Motor neuron (in vitro differentiated cells): ENCODE measurements around the gene ITLN1. TPM values are rescaled to one million over a fixed set of nuclear protein-coding genes. Genes with fewer than 3 reads are reported as not detected.

Experiments used
- ATAC-seq, 8 experiments: fragments of 200-7000 bp; cut with Tn5 transposase; replicated peaks in 6 of 8; 2 replicates each; pipeline ENCODE4 v1.8.0; 2021; ENCODE audit warnings: mild to moderate bottlenecking in 8 of 8, moderate library complexity in 8 of 8
- H3K27ac ChIP-seq, 2 donors: fragments of 250-450 bp; sonication (Bioruptor Pico); 2 replicates each; pipeline ENCODE4 v1.9.0; 2021; ENCODE audit warnings: antibody characterized with exemption in 2 of 2, mild to moderate bottlenecking in 2 of 2, moderate library complexity in 1 of 2
- H3K4me1 ChIP-seq, 2 donors: fragments of 250-450 bp; sonication (Bioruptor Pico); replicated peaks in 1 of 2; 2 replicates each; pipeline ENCODE4 v1.6.1; 2021; ENCODE audit warnings: antibody characterized with exemption in 2 of 2, mild to moderate bottlenecking in 2 of 2, moderate library complexity in 1 of 2
- H3K4me3 ChIP-seq, 5 donors: fragments of 250-450 bp; sonication (Bioruptor Pico); 2 replicates each; pipeline ENCODE4 v1.9.0; 2021; ENCODE audit warnings: antibody characterized with exemption in 5 of 5, mild to moderate bottlenecking in 5 of 5, moderate library complexity in 4 of 5
- WGBS, 10 experiments: fragments of 450-650 bp; shearing (Covaris generic); methylation state at CpG; one replicate each; pipeline ENCODE4 v1.0.0; 2022; 5-methylcytosine and 5-hydroxymethylcytosine counted together
- in situ Hi-C, 9 experiments: fragments of 400-800 bp; cut with MboI; loops; one replicate each; pipeline ENCODE4 v1.15.0; 2021; ENCODE audit warnings: low sequenced_read_pairs in 9 of 9, low pct_unique_long_range_greater_than_20kb in 2 of 9; ENCODE audit not compliant: unreplicated experiment in 9 of 9
- total RNA-seq, 8 experiments: library from RNA; unstranded; fragments of 300-600 nt; gene quantifications; 2 replicates each; pipeline versions ENCODE4 v1.2.3 to v1.2.4, GENCODE V29; 2022

ITLN1 gene
- total RNA-seq, 8 experiments from 2014 or later: 0.17 to 1.3 (median 0.57) TPM; not detected in 5

GRCh38 chr1:160860840-160861505 is 24.0 kb downstream of the ITLN1 start:
- in situ Hi-C loops: no loop called here
- no peak overlapping the region for H3K27ac ChIP-seq
- ATAC-seq: no peak
- H3K4me3 ChIP-seq: no peak overlapping the region
- H3K4me1 ChIP-seq: no peaks in the 10 kb centered on the region
- 0 to 100% (median 79%) methylated on average over 1 to 5 of the region's 5 CpGs; no CpG with 5 or more reads in 4 of the 10 experiments for WGBS, 10 experiments

GRCh38 chr1:160859166-160859565 is 25.8 kb downstream of the ITLN1 start:
- no peak overlapping the region for H3K27ac ChIP-seq
- peak in 3 of 8 experiments; percentile 45 to 68 (median 46) for ATAC-seq
- WGBS, 10 experiments: 8 to 100% (median 77%) methylated on average over 1 to 5 of the region's 5 CpGs
- no peak overlapping the region for H3K4me3 ChIP-seq
- no peaks in the 10 kb centered on the region for H3K4me1 ChIP-seq
- in situ Hi-C loops: no loop called here

- Histone ChIP-seq H3K4me3 (no peak overlapping the region), H3K27ac (no peak overlapping the region), H3K4me1 (no peaks in the 10 kb centered on the region)
- 11 to 100% (median 69%) methylated on average over 1 to 3 of the region's 3 CpGs for WGBS, 10 experiments
- no peak for ATAC-seq
- in situ Hi-C loops: no loop called here
These were observed 26.5 kb downstream of the ITLN1 start for GRCh38 chr1:160858507-160858906.

- Histone ChIP-seq H3K27ac (no peak overlapping the region), H3K4me1 (no peaks in the 10 kb centered on the region), H3K4me3 (no peak overlapping the region)
- in situ Hi-C loops: no loop called here
- WGBS, 10 experiments: 35 to 69% (median 61%) methylated on average over 3 to 4 of the region's 4 CpGs; no CpG with 5 or more reads in 4 of the 10 experiments
- ATAC-seq: peak in 1 of 8 experiments; percentile 54
These were observed 26.9 kb downstream of the ITLN1 start for GRCh38 chr1:160858097-160858496.

GRCh38 chr1:160855181-160855981 is 29.6 kb downstream of the ITLN1 start:
- 17 to 83% (median 45%) methylated on average over 1 to 9 of the region's 9 CpGs; no CpG with 5 or more reads in 1 of the 10 experiments for WGBS, 10 experiments
- no peaks in the 10 kb centered on the region for H3K4me1 ChIP-seq
- H3K4me3 ChIP-seq: no peak overlapping the region
- in situ Hi-C loops: no loop called here
- H3K27ac ChIP-seq: no peak overlapping the region
- ATAC-seq: no peak

GRCh38 chr1:160853754-160854153 is 31.2 kb downstream of the ITLN1 start:
- Histone ChIP-seq H3K27ac (no peak overlapping the region), H3K4me1 (no peaks in the 10 kb centered on the region), H3K4me3 (no peak overlapping the region)
- peak in 3 of 8 experiments; percentile 71 to 97 (median 93) for ATAC-seq
- WGBS, 10 experiments: 0 to 88% (median 32%) methylated on average over 1 to 2 of the region's 2 CpGs; no CpG with 5 or more reads in 3 of the 10 experiments
- in situ Hi-C loops: no loop called here

- Histone ChIP-seq H3K4me3 (no peak overlapping the region), H3K4me1 (no peaks in the 10 kb centered on the region), H3K27ac (no peak overlapping the region)
- in situ Hi-C loops: no loop called here
- WGBS, 10 experiments: 6 to 94% (median 75%) methylated on average over 2 to 3 of the region's 3 CpGs
- ATAC-seq: no peak
These were observed 32.0 kb downstream of the ITLN1 start for GRCh38 chr1:160853014-160853413.

- in situ Hi-C loops: no loop called here
- Histone ChIP-seq H3K4me3 (no peak overlapping the region), H3K27ac (no peak overlapping the region), H3K4me1 (no peaks in the 10 kb centered on the region)
- no peak for ATAC-seq
- WGBS, 10 experiments: 36 to 100% (median 80%) methylated on average over 1 to 8 of the region's 8 CpGs; no CpG with 5 or more reads in 1 of the 10 experiments
These were observed 34.0 kb downstream of the ITLN1 start for GRCh38 chr1:160850993-160851392.

- WGBS, 10 experiments: 0 to 100% (median 71%) methylated on average over 1 to 5 of the region's 5 CpGs
- in situ Hi-C loops: no loop called here
- no peak for ATAC-seq
- H3K4me3 ChIP-seq: no peak overlapping the region
- H3K4me1 ChIP-seq: no peaks in the 10 kb centered on the region
- H3K27ac ChIP-seq: no peak overlapping the region
These were observed 34.4 kb downstream of the ITLN1 start for GRCh38 chr1:160850541-160850940.

- Histone ChIP-seq H3K4me3 (no peak overlapping the region), H3K4me1 (no peaks in the 10 kb centered on the region), H3K27ac (no peak overlapping the region)
- 42 to 100% (median 91%) methylated on average over 1 to 12 of the region's 12 CpGs for WGBS, 10 experiments
- in situ Hi-C loops: loop anchor here in 1 of 9 experiments (25.0 kb wide), 1 partner anchor 116 kb away; the partner anchor contains the start of gene ITLN2
- ATAC-seq: no peak
These were observed 38.7 kb downstream of the ITLN1 start for GRCh38 chr1:160846281-160846680.

- ATAC-seq: no peak
- 0 to 90% (median 86%) methylated on average over 1 to 12 of the region's 12 CpGs; no CpG with 5 or more reads in 1 of the 10 experiments for WGBS, 10 experiments
These were observed 40.3 kb downstream of the ITLN1 start for GRCh38 chr1:160844447-160845232.

GRCh38 chr1:160841079-160841478 is 43.9 kb downstream of the ITLN1 start:
- Histone ChIP-seq H3K27ac (no peak overlapping the region), H3K4me1 (peaks cover 0 to 20% of the 10 kb centered on the region in 2 donors), H3K4me3 (no peak overlapping the region)
- in situ Hi-C loops: loop anchor here in 1 of 9 experiments (25.0 kb wide), 1 partner anchor 121 kb away; the partner anchor contains the start of gene ITLN2
- ATAC-seq: no peak
- WGBS, 10 experiments: 31 to 100% (median 87%) methylated on average over 1 to 4 of the region's 4 CpGs; no CpG with 5 or more reads in 4 of the 10 experiments

More at GRCh38 chr1:160844447-160845232, 40.3 kb downstream of the ITLN1 start:
- in situ Hi-C loops: loop anchor here in 1 of 9 experiments (25.0 kb wide), 1 partner anchor 118 kb away; the partner anchor contains the start of gene ITLN2
- Histone ChIP-seq H3K4me3 (no peak overlapping the region), H3K4me1 (no peaks in the 10 kb centered on the region), H3K27ac (no peak overlapping the region)
